HepG2 (cell line): ENCODE data around the gene POLR3GL. TPM values are rescaled to one million over a fixed set of nuclear protein-coding genes. Genes with fewer than 3 reads are reported as not detected.
A peak's percentile ranks its signal among the peaks of the same experiment; 100 is the strongest.

ENCODE experiments used
- ATAC-seq: fragments of 200-7000 bp; cut with Tn5 transposase; 3 replicates; pipeline ENCODE4 v1.9.1; 2020; ENCODE audit warnings: mild to moderate bottlenecking, moderate library complexity
- BruUV-seq: library from RNA; stranded (reverse); fragments of 400-500 nt; replicated peaks from 2 replicates; lab custom pipeline; 2021; lab: Mats Ljungman, UMichigan
- CTCF ChIA-PET: fragments of 300-600 bp; formaldehyde crosslinking; extraction: SDS; loops from one replicate; lab custom pipeline; 2021; ENCODE audit warnings: low total read pairs, inconsistent platforms, low intra/inter-chr PET ratio; lab: Yijun Ruan, JAX
- POLR2A ChIA-PET: fragments of 350-600 bp; sonication (Branson Sonifier 250); formaldehyde crosslinking; loops from one replicate; lab custom pipeline; 2020; ENCODE audit warnings: antibody characterized with exemption, inconsistent platforms; lab: Yijun Ruan, JAX
- DNase-seq: peaks from one replicate; pipeline ENCODE4 v3.0.0-alpha.2; 2015; ENCODE audit warnings: low spot score
- FAIRE-seq: peaks from 3 replicates; lab custom pipeline; 2011; peaks lifted over from hg19 to GRCh38; lab: Jason Lieb, UNC
- H2AFZ ChIP-seq: one replicate; pipeline ENCODE4 v1.6.1; 2011; ENCODE audit warnings: low read length, inconsistent platforms
- H3K27ac ChIP-seq: fragments of 300-600 bp; 3 replicates; pipeline ENCODE4 v1.8.0; 2011; ENCODE audit warnings: mixed run types, mild to moderate bottlenecking, mixed read lengths, low read length, inconsistent platforms; ENCODE audit not compliant: insufficient read depth; ENCODE audit errors: extremely low read length
- H3K27me3 ChIP-seq, 2 experiments: fragments of 200-600 bp in 1 of 2; 2 replicates in 1 of 2; 3 replicates in 1 of 2; pipeline versions ENCODE4 v1.6.0 to v1.8.0; 2011; ENCODE audit warnings: low read length in 2 of 2, mild to moderate bottlenecking in 2 of 2, moderate library complexity in 2 of 2, inconsistent platforms in 1 of 2; ENCODE audit not compliant: insufficient read depth in 2 of 2, control insufficient read depth in 1 of 2
- H3K36me3 ChIP-seq, 2 experiments: fragments of 200-600 bp in 1 of 2; replicated peaks in 1 of 2; 2 replicates in 1 of 2; 3 replicates in 1 of 2; pipeline versions ENCODE4 v1.5.1 to v1.8.0; 2011; ENCODE audit warnings: low read length in 2 of 2, inconsistent platforms in 1 of 2; ENCODE audit not compliant: insufficient read depth in 2 of 2, control insufficient read depth in 1 of 2
- H3K4me1 ChIP-seq: 2 replicates; pipeline ENCODE4 v1.5.1; 2012; ENCODE audit warnings: low read length, inconsistent platforms; ENCODE audit not compliant: insufficient read depth
- H3K4me2 ChIP-seq: 2 replicates; pipeline ENCODE4 v1.6.0; 2011; ENCODE audit warnings: low read depth, low read length, inconsistent platforms
- H3K4me3 ChIP-seq, 3 experiments: fragments of 200-600 bp in 1 of 3; sonication (generic), shearing (Covaris generic) in 1 of 3; replicated peaks in 1 of 3; 2 replicates each; pipeline ENCODE4 v1.5.1; 2011 to 2016; ENCODE audit warnings: low read length in 3 of 3, inconsistent platforms in 2 of 3, low read depth in 2 of 3, mild to moderate bottlenecking in 2 of 3, control low read depth in 1 of 3, mixed read lengths in 1 of 3; ENCODE audit not compliant: insufficient read depth in 1 of 3
- H3K79me2 ChIP-seq: one replicate; pipeline ENCODE4 v1.6.1; 2011; ENCODE audit warnings: low read length, inconsistent platforms; ENCODE audit not compliant: insufficient read depth
- H3K9ac ChIP-seq: 2 replicates; pipeline ENCODE4 v1.6.0; 2011; ENCODE audit warnings: mild to moderate bottlenecking, low read depth, low read length, inconsistent platforms; ENCODE audit not compliant: insufficient read depth
- H3K9me3 ChIP-seq: 2 replicates; pipeline ENCODE4 v1.5.1; 2012; ENCODE audit warnings: mild to moderate bottlenecking, low read length
- H4K20me1 ChIP-seq: 2 replicates; pipeline ENCODE4 v1.6.0; 2011; ENCODE audit warnings: inconsistent platforms, mild to moderate bottlenecking, low read length, moderate library complexity; ENCODE audit not compliant: insufficient read depth
- FLYWCH1 ChIP-seq: sonication (generic); formaldehyde crosslinking; IDR thresholded peaks from 2 replicates; pipeline ENCODE4 v1.8.1; 2023; ENCODE audit warnings: mild to moderate bottlenecking, missing genetic modification reagents
- GATAD1 ChIP-seq: IDR thresholded peaks from 2 replicates; pipeline ENCODE4 v1.6.1; 2016; ENCODE audit warnings: missing genetic modification reagents, missing compliant biosample characterization
- HDAC2 ChIP-seq: sonication (generic); formaldehyde crosslinking; IDR thresholded peaks from 2 replicates; pipeline ENCODE4 v1.4.0; 2020; ENCODE audit warnings: missing genetic modification reagents
- KDM5B ChIP-seq: sonication (generic); formaldehyde crosslinking; IDR thresholded peaks from 2 replicates; pipeline ENCODE4 v1.4.0; 2020; ENCODE audit warnings: missing genetic modification reagents, mild to moderate bottlenecking, borderline replicate concordance
- MEIS2 ChIP-seq: sonication (generic); formaldehyde crosslinking; IDR thresholded peaks from 2 replicates; pipeline ENCODE4 v1.9.0; 2021; ENCODE audit warnings: mild to moderate bottlenecking, missing genetic modification reagents
- SMAD3 ChIP-seq: sonication (generic); formaldehyde crosslinking; IDR thresholded peaks from 2 replicates; pipeline ENCODE4 v1.4.0; 2020; ENCODE audit warnings: missing genetic modification reagents
- SNAPC2 ChIP-seq: sonication (generic); formaldehyde crosslinking; IDR thresholded peaks from 2 replicates; pipeline ENCODE4 v1.8.1; 2022; ENCODE audit warnings: mild to moderate bottlenecking, missing genetic modification reagents
- SP5 ChIP-seq: IDR thresholded peaks from 2 replicates; pipeline ENCODE4 v1.6.1; 2016; ENCODE audit warnings: low read depth, borderline replicate concordance
- ZBTB7B ChIP-seq: sonication (generic); formaldehyde crosslinking; IDR thresholded peaks from 2 replicates; pipeline ENCODE4 v1.4.0; 2020; ENCODE audit warnings: missing genetic modification reagents
- ZNF317 ChIP-seq: sonication (generic); formaldehyde crosslinking; IDR thresholded peaks from 2 replicates; pipeline ENCODE4 v1.5.0; 2020; ENCODE audit warnings: mild to moderate bottlenecking, missing genetic modification reagents
- ZNF383 ChIP-seq: sonication (generic); formaldehyde crosslinking; IDR thresholded peaks from 2 replicates; pipeline ENCODE4 v1.4.0; 2020; ENCODE audit warnings: missing genetic modification reagents, mild to moderate bottlenecking, borderline replicate concordance
- ZNF558 ChIP-seq: sonication (generic); formaldehyde crosslinking; IDR thresholded peaks from 2 replicates; pipeline ENCODE4 v1.9.0; 2022; ENCODE audit warnings: mild to moderate bottlenecking, missing genetic modification reagents, borderline replicate concordance
- ZNF569 ChIP-seq: sonication (generic); formaldehyde crosslinking; IDR thresholded peaks from 2 replicates; pipeline ENCODE4 v1.5.0; 2020; ENCODE audit warnings: mild to moderate bottlenecking, missing genetic modification reagents, moderate library complexity, borderline replicate concordance
- ZSCAN25 ChIP-seq: sonication (generic); formaldehyde crosslinking; IDR thresholded peaks from 2 replicates; pipeline ENCODE4 v1.8.0; 2022; ENCODE audit warnings: mild to moderate bottlenecking, missing genetic modification reagents
- WGBS: methylation state at CpG from one replicate; pipeline ENCODE4 v1.1.6; 2017; ENCODE audit warnings: low lambda C conversion rate; 5-methylcytosine and 5-hydroxymethylcytosine counted together
- in situ Hi-C: cut with HindIII; loops from 2 replicates; pipeline ENCODE4 v1.10.0; 2017; ENCODE audit warnings: low pct_unique_long_range_greater_than_20kb; ENCODE audit not compliant: extremely low pct_ligation_motif_present
- intact Hi-C: fragments of 100-400 bp; cut with micrococcal nuclease; formaldehyde crosslinking; loops from one replicate; pipeline ENCODE4 v1.10.0; 2022; ENCODE audit not compliant: unreplicated experiment
- polyA plus RNA-seq, 8 experiments: library from polyadenylated mRNA; depleted of rRNA in 3 of 8; stranded (reverse) in 7 of 8; unstranded in 1 of 8; fragments of >200 nt; fragmentation: Illumina TruSeq in 4 of 8; extraction: Trizol in 4 of 8; gene quantifications; 2 replicates each; pipeline versions ENCODE4 v1.2.1 to v1.2.3, GENCODE V29; 2011 to 2016; ENCODE audit warnings: low read depth in 4 of 8, missing spikeins in 1 of 8, mixed read lengths in 1 of 8; ENCODE audit not compliant: insufficient read depth in 1 of 8
- total RNA-seq, 5 experiments: library from RNA; depleted of rRNA; stranded (reverse); fragments of >200 nt; fragmentation: Illumina TruSeq; extraction: Trizol; gene quantifications; 2 replicates each; pipeline ENCODE4 v1.2.3, GENCODE V29; 2016; ENCODE audit warnings: low read depth in 1 of 5
- TF ChIP-seq, protein P1 (sequence below): sonication (generic); formaldehyde crosslinking; IDR thresholded peaks from 2 replicates; pipeline ENCODE4 v1.5.0; 2020; ENCODE audit warnings: missing genetic modification reagents
- TF ChIP-seq, protein P2 (sequence below): fragments of 450-650 bp; IDR thresholded peaks from 2 replicates; pipeline ENCODE4 v1.6.1; 2016
- TF ChIP-seq, protein P3 (sequence below): sonication (generic); formaldehyde crosslinking; IDR thresholded peaks from 2 replicates; pipeline ENCODE4 v1.4.0; 2020; ENCODE audit warnings: low read depth, mild to moderate bottlenecking, missing genetic modification reagents
- TF ChIP-seq, protein P4 (sequence below): sonication (generic); formaldehyde crosslinking; IDR thresholded peaks from 2 replicates; pipeline ENCODE4 v1.9.0; 2022; ENCODE audit warnings: missing genetic modification reagents, mild to moderate bottlenecking, borderline replicate concordance
- TF ChIP-seq, protein P5 (sequence below): sonication (generic); formaldehyde crosslinking; IDR thresholded peaks from 2 replicates; pipeline ENCODE4 v1.4.0; 2020; ENCODE audit warnings: missing genetic modification reagents

The POLR3GL gene
- total and polyA plus RNA-seq, 2 of the 13 experiments (the other 11 are each of a cell fraction or from before 2014, with no cell fraction given): 11.5 to 12.4 TPM

DNA sequence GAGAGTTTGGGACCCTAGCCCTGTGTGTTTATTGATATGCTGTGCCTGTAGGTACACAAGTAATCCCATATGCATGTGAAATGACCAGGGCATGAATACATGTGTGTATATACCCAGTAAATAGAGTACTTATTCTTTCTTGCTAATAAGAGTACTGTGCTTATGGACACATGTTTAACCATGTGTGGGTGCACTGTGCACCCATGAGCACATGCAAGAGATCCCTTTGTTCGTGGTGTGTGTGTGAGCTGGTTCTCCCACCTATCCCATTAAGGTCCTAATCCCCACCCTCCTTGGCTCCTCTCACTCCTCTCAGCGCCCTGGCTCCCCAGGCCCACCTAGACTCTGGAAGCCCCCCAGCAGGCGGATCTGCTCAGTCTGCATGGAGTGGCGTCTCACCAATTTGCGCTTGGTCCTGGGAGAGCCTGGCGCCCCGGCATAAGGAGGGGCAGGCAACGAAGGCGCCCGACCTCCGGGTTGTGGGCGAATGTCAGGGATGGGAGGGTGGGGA lies 4.5 kb upstream of the POLR3GL start:
- ATAC-seq (peak; percentile 0; the same call in 1 of the 3 replicates), FAIRE-seq (no peak), DNase-seq (no peak)
- ChIA-PET POLR2A (no interaction called here), CTCF (no interaction called here)
- intact Hi-C loops (loop anchor here (5.0 kb wide), 3 partner anchors 47 to 103 kb away; partner anchors contain the start of gene PIAS3), in situ Hi-C loops (loop anchor here (5.0 kb wide), 1 partner anchor 33 kb away; the partner anchor contains the start of gene RBM8A)
- Histone ChIP-seq H3K27me3 (peaks cover 0 to 30% of the 10 kb centered on the region in 2 experiments; a peak in 3 of 5 replicates), H3K4me1 (peaks cover 71% of the 10 kb centered on the region), H3K36me3 (no peaks in the 10 kb centered on the region), H3K27ac (no peak overlapping the region), H3K4me2 (peak overlapping the region; percentile 99), H2AFZ (no peak overlapping the region), H3K9me3 (no peaks in the 10 kb centered on the region), H3K9ac (peak overlapping the region; percentile 62), H3K4me3 (peak overlapping the region; percentile 60 to 91 (median 68)), H3K79me2 (peaks cover 16% of the 10 kb centered on the region), H4K20me1 (no peaks in the 10 kb centered on the region)
- WGBS: 0% methylated on average over 4 of the region's 12 CpGs
- BruUV-seq: no TSS peak
- no peak for TF ChIP-seq MEIS2
- TF ChIP-seq FLYWCH1: no peak
- TF ChIP-seq ZSCAN25 (CRISPR knock-in tag): peak; percentile 6; the same call in 1 of the 2 replicates
- TF ChIP-seq ZNF569 (CRISPR knock-in tag): 0 out of 2 replicates have a peak, but pooled peaks have one; percentile 28
- TF ChIP-seq KDM5B (CRISPR knock-in tag): no peak
- TF ChIP-seq SP5 (CRISPR knock-in tag): no peak
- TF ChIP-seq HDAC2 (CRISPR knock-in tag): no peak
- TF ChIP-seq SNAPC2 (CRISPR knock-in tag): no peak
- no peak for TF ChIP-seq SMAD3 (CRISPR knock-in tag)
- TF ChIP-seq ZNF383 (CRISPR knock-in tag): no peak
- TF ChIP-seq ZNF558: 0 out of 2 replicates have a peak, but pooled peaks have one; percentile 54
- TF ChIP-seq, protein P1, sequence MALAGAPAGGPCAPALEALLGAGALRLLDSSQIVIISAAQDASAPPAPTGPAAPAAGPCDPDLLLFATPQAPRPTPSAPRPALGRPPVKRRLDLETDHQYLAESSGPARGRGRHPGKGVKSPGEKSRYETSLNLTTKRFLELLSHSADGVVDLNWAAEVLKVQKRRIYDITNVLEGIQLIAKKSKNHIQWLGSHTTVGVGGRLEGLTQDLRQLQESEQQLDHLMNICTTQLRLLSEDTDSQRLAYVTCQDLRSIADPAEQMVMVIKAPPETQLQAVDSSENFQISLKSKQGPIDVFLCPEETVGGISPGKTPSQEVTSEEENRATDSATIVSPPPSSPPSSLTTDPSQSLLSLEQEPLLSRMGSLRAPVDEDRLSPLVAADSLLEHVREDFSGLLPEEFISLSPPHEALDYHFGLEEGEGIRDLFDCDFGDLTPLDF: no peak
- TF ChIP-seq ZNF317: no peak
- TF ChIP-seq GATAD1 (CRISPR knock-in tag): no peak
- TF ChIP-seq, protein P2, sequence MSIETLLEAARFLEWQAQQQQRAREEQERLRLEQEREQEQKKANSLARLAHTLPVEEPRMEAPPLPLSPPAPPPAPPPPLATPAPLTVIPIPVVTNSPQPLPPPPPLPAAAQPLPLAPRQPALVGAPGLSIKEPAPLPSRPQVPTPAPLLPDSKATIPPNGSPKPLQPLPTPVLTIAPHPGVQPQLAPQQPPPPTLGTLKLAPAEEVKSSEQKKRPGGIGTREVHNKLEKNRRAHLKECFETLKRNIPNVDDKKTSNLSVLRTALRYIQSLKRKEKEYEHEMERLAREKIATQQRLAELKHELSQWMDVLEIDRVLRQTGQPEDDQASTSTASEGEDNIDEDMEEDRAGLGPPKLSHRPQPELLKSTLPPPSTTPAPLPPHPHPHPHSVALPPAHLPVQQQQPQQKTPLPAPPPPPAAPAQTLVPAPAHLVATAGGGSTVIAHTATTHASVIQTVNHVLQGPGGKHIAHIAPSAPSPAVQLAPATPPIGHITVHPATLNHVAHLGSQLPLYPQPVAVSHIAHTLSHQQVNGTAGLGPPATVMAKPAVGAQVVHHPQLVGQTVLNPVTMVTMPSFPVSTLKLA: peak; percentile 63
- TF ChIP-seq, protein P3, sequence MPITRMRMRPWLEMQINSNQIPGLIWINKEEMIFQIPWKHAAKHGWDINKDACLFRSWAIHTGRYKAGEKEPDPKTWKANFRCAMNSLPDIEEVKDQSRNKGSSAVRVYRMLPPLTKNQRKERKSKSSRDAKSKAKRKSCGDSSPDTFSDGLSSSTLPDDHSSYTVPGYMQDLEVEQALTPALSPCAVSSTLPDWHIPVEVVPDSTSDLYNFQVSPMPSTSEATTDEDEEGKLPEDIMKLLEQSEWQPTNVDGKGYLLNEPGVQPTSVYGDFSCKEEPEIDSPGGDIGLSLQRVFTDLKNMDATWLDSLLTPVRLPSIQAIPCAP: no peak
- no peak for TF ChIP-seq ZBTB7B (CRISPR knock-in tag)
- TF ChIP-seq, protein P4, sequence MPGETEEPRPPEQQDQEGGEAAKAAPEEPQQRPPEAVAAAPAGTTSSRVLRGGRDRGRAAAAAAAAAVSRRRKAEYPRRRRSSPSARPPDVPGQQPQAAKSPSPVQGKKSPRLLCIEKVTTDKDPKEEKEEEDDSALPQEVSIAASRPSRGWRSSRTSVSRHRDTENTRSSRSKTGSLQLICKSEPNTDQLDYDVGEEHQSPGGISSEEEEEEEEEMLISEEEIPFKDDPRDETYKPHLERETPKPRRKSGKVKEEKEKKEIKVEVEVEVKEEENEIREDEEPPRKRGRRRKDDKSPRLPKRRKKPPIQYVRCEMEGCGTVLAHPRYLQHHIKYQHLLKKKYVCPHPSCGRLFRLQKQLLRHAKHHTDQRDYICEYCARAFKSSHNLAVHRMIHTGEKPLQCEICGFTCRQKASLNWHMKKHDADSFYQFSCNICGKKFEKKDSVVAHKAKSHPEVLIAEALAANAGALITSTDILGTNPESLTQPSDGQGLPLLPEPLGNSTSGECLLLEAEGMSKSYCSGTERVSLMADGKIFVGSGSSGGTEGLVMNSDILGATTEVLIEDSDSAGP: no peak
- TF ChIP-seq, protein P5, sequence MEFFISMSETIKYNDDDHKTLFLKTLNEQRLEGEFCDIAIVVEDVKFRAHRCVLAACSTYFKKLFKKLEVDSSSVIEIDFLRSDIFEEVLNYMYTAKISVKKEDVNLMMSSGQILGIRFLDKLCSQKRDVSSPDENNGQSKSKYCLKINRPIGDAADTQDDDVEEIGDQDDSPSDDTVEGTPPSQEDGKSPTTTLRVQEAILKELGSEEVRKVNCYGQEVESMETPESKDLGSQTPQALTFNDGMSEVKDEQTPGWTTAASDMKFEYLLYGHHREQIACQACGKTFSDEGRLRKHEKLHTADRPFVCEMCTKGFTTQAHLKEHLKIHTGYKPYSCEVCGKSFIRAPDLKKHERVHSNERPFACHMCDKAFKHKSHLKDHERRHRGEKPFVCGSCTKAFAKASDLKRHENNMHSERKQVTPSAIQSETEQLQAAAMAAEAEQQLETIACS (CRISPR knock-in tag): no peak
